ENCODE results near the gene BEST1. TPM values are rescaled to one million over a fixed set of nuclear protein-coding genes. Genes with fewer than 3 reads are reported as not detected.

Gene BEST1
- total RNA-seq, 1 experiment from 2014 or later, result 2.3 TPM

- TF ChIP-seq ZBTB33 (IDR thresholded peaks at IDR 0.05; ENCODE audit: extremely low read depth, insufficient replicate concordance, low read length) (no peak), CTCF (IDR thresholded peaks at IDR 0.05 in 2 of 3, conservative IDR thresholded peaks at IDR 0.05 in 1 of 3; ENCODE audit: borderline replicate concordance in 1 of 3, insufficient read depth in 1 of 3, low read depth in 2 of 3, low read length in 2 of 3) (no peak), YY1 (IDR thresholded peaks at IDR 0.05; ENCODE audit: extremely low read depth, insufficient replicate concordance, low read depth, low read length) (no peak), POLR2AphosphoS5 (IDR thresholded peaks at IDR 0.05; ENCODE audit: low read depth, low read length) (no peak), SP1 (IDR thresholded peaks at IDR 0.05; ENCODE audit: low read depth) (no peak)
Measured at GRCh38 chr11:61972672-61973475, 22.7 kb downstream of the BEST1 start (continued).

- RAD21 ChIA-PET (ENCODE audit: low non-redundant PET in 1 of 2, low total read pairs in 2 of 2, uncharacterized antibody in 2 of 2, unreplicated experiment in 2 of 2), result no interaction called here
- no peaks in the 10 kb centered on the region for H4K20me1 ChIP-seq (ENCODE audit: insufficient read depth)
- DNase-seq (ENCODE audit: low read depth, low spot score) (no peak), ATAC-seq (no peak)
- H3K27me3 ChIP-seq (ENCODE audit: insufficient read depth, low read length), result no peaks in the 10 kb centered on the region
- H3K4me3 ChIP-seq (replicated peaks in 1 of 2; ENCODE audit: low read depth in 1 of 2, low read length in 2 of 2), result no peak overlapping the region
- H3K9ac ChIP-seq (ENCODE audit: low read length), result no peak overlapping the region
- POLR2A ChIA-PET, result interaction anchor here (1.0 to 1.4 kb wide), 2 partner anchors 73 to 134 kb away, joined by 3 to 5 read pairs; no protein-coding TSS in a partner anchor
- intact Hi-C loops (cut with micrococcal nuclease), result no loop called here
- H3K27ac ChIP-seq (ENCODE audit: low read depth, low read length), result peak overlapping the region; percentile 85; the same call in 1 of the 2 replicates
- no peaks in the 10 kb centered on the region for H3K36me3 ChIP-seq (ENCODE audit: control insufficient read depth in 1 of 2, insufficient read depth in 2 of 2, low read length in 2 of 2)
- CTCF ChIA-PET, result no interaction called here
- H3K79me2 ChIP-seq (ENCODE audit: insufficient read depth, low read length), result peaks cover 4% of the 10 kb centered on the region; the same call in 1 of the 2 replicates
- TF ChIP-seq CBX3 (IDR thresholded peaks at IDR 0.05; ENCODE audit: low read depth) (no peak), RAD21 (IDR thresholded peaks at IDR 0.05; ENCODE audit: low read depth) (no peak), ATF3 (IDR thresholded peaks at IDR 0.05) (no peak)
- no TSS peak for BruUV-seq (replicated peaks)
- H3K9me3 ChIP-seq (ENCODE audit: control insufficient read depth in 1 of 2, insufficient read depth in 1 of 2, low read depth in 1 of 2, low read length in 2 of 2), result no peaks in the 10 kb centered on the region
- no peaks in the 10 kb centered on the region for H3K9me2 ChIP-seq (ENCODE audit: insufficient read depth)
- peak overlapping the region; percentile 4; the same call in 1 of the 2 replicates for H3K4me2 ChIP-seq (ENCODE audit: low read length)
- peaks cover 51 to 53% of the 10 kb centered on the region in 2 experiments for H3K4me1 ChIP-seq (ENCODE audit: control insufficient read depth in 1 of 2, insufficient read depth in 2 of 2, low read length in 2 of 2)
- H2AFZ ChIP-seq (ENCODE audit: low read depth, low read length, poor library complexity, severe bottlenecking), result no peak overlapping the region
Measured at GRCh38 chr11:61973476-61974162, 23.5 kb downstream of the BEST1 start.

Measured in HCT116 (cell line).